ENCODE measurements around the gene ADAMTS5.

DNA sequence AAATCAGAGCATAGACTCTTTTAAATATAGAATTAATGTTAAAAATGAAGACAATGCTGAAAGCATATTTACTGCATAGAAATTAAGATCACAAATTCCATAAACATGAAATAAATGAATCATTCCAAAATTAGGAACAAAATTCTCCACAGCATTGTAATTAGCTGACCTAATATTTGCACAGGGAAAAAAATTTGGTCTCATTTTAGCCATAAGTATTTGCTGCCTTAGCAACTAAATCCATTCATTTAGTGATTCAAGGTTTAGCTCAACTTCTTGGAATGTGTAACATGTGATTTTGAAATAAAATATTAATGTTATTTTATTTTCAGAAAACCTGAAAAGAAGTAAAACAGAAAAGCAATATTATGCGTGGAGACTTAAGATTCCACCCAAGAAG is 25.5 kb downstream of the ADAMTS5 start:
- TF ChIP-seq CTCF (IDR thresholded peaks at IDR 0.05) (no peak), POLR2A (IDR thresholded peaks at IDR 0.05) (no peak), POLR2AphosphoS5 (IDR thresholded peaks at IDR 0.05) (no peak), EP300 (IDR thresholded peaks at IDR 0.05) (no peak)
